ENCODE results near the gene SERPING1.

- TF ChIP-seq CTCF (IDR thresholded peaks at IDR 0.05) = no peak
- no peak for TF ChIP-seq POLR2A (IDR thresholded peaks at IDR 0.05)
Measured at GRCh38 chr11:57646799-57647303, 49.4 kb downstream of the SERPING1 start.
